ENCODE measurements around the gene RGL1.

Gene RGL1

DNA sequence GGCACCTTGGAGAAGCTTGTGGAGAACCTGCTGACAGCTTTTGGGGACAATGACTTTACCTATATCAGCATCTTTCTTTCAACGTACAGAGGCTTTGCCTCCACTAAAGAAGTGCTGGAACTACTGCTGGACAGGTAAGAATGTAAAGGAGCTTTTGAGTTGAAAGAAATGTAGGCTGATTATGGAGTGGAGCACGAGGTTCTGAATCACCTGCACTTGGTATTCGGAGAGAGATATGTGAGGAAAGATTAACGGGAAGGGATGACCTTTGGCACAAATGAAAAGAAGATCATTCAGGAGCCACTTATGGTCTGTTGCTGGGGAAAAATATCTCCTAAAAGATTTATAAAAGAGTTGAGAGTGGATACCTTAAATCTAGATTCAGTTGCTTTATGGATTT, 42.7 kb downstream of the RGL1 start:
- ChIA-PET POLR2A (no interaction called here), CTCF (no interaction called here)

DNA sequence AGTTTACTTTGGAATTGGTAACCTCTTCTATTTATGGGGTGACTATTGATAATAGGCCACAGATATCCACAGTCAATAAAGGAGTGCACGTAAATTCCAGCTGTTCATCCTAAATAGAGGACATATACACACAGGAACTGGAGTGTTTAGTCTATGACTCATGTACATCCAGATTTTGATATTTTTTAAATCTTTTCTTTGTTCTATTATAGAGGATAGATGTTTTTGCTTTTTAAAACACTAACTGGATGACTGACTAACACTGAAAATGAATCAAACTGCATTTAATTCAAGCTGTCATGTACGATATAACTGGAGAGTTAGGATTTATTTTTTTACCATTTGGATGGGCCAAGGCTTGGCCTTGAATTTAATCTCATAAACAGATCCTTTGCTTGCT, 45.9 kb downstream of the RGL1 start:
- POLR2A ChIA-PET: no interaction called here
- TF ChIP-seq, protein P1, sequence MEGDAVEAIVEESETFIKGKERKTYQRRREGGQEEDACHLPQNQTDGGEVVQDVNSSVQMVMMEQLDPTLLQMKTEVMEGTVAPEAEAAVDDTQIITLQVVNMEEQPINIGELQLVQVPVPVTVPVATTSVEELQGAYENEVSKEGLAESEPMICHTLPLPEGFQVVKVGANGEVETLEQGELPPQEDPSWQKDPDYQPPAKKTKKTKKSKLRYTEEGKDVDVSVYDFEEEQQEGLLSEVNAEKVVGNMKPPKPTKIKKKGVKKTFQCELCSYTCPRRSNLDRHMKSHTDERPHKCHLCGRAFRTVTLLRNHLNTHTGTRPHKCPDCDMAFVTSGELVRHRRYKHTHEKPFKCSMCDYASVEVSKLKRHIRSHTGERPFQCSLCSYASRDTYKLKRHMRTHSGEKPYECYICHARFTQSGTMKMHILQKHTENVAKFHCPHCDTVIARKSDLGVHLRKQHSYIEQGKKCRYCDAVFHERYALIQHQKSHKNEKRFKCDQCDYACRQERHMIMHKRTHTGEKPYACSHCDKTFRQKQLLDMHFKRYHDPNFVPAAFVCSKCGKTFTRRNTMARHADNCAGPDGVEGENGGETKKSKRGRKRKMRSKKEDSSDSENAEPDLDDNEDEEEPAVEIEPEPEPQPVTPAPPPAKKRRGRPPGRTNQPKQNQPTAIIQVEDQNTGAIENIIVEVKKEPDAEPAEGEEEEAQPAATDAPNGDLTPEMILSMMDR (IDR thresholded peaks at IDR 0.05; ENCODE audit: insufficient read depth, low read length, missing control alignments): no peak
- no peak overlapping the region for H3K4me3 ChIP-seq (ENCODE audit: low read depth, low read length)
- no peak for DNase-seq (ENCODE audit: low read depth, low spot score)
- CTCF ChIA-PET: no interaction called here

More for the DNA sequence above, 42.7 kb downstream of the RGL1 start:
- DNase-seq (ENCODE audit: low read depth, low spot score): no peak
- TF ChIP-seq, protein P1 (IDR thresholded peaks at IDR 0.05; ENCODE audit: insufficient read depth, low read length, missing control alignments): no peak
- H3K4me3 ChIP-seq (ENCODE audit: low read depth, low read length): no peak overlapping the region

DNA sequence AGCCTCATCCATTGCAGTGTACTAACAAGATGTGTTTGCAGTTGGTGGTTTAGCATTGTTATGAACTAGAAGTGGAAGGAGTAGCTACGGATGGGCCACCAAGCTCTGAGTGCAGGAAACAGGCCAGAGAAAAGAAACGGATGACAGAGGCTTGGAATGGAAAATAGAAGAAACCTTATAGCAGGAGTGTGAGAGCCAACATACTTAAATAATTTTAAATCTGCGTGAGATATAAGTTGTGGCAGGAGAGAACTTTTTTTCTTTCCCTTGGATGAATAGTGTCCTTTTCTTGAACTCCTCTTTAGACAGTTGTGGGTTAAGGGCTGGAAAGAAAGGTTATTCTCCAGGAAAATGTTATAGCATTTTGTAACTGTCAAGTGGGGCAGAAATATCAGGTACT, 54.2 kb downstream of the RGL1 start:
- CTCF ChIA-PET: interaction anchor here (1.2 to 1.3 kb wide), 2 partner anchors 10 to 34 kb away, joined by 3 read pairs; no protein-coding TSS in a partner anchor
- TF ChIP-seq, protein P1 (IDR thresholded peaks at IDR 0.05; ENCODE audit: insufficient read depth, low read length, missing control alignments): no peak
- POLR2A ChIA-PET: no interaction called here
- no peak overlapping the region for H3K4me3 ChIP-seq (ENCODE audit: low read depth, low read length)
- DNase-seq (ENCODE audit: low read depth, low spot score): no peak

DNA sequence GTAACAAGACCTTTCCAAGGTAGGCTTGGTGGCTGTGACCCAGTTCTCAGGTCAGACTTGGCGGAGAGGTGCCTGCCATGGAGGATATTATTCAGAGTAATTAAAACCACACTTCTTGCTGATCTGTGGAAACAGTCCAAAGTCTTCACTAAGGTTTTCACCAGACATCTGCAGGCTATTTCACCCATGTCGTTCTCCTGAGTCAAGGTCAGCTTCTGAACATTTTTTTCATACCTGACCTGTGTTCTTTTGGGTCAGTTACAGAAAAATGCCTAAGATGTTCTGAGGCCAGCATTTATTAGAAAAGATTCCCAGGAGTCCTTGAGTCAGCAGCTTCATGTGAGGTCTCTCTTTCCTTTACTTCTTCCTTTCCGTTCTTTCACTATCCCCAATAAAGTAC, 54.9 kb downstream of the RGL1 start:
- TF ChIP-seq, protein P1 (IDR thresholded peaks at IDR 0.05; ENCODE audit: insufficient read depth, low read length, missing control alignments): no peak
- no peak overlapping the region for H3K4me3 ChIP-seq (ENCODE audit: low read depth, low read length)
- no peak for DNase-seq (ENCODE audit: low read depth, low spot score)
- CTCF ChIA-PET: interaction anchor here (1.3 kb wide), 1 partner anchor 33 kb away, joined by 3 read pairs; no protein-coding TSS in a partner anchor
- POLR2A ChIA-PET: no interaction called here

DNA sequence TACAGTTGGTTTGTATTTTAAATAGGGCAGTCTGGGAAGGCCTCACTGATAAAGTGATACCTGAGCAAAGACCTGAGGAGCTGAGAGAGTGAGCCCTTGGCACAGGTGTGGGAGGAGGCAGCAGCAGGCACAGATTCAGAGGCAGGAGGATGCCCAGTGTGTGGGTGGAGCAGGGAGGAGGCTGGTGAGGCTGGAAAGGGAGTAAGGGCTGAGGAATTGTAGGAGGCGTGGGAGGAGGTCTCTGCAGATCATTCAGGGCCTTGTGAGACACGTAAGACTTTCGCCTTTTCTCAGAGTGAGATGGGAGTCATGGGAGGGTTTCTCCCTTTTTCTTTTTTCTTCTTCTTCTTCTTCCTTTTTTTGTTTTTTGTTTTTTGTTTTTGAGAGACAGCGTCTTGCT, 58.0 kb downstream of the RGL1 start:
- TF ChIP-seq, protein P1 (IDR thresholded peaks at IDR 0.05; ENCODE audit: insufficient read depth, low read length, missing control alignments): no peak
- POLR2A ChIA-PET: no interaction called here
- no peak for DNase-seq (ENCODE audit: low read depth, low spot score)
- CTCF ChIA-PET: no interaction called here
- no peak overlapping the region for H3K4me3 ChIP-seq (ENCODE audit: low read depth, low read length)

DNA sequence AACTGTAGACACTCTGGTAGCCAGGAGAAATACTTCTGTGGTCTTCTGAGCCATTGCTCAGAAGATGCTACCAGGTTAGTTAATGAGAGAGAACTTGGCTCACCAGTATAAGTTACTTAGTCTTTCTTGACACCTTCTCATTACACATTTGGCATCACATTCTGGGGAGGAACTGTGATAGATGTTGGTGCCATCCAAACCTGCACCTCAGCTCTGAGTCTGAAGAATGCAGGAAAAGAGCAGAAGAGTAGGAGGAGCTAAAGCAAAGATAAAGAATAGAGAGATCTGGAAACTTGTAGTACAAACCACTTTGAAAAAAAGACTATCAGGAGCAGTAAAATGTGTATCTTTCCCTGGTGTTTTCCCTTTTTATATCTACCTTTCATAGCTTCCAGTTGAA, 58.9 kb downstream of the RGL1 start:
- POLR2A ChIA-PET: no interaction called here
- no peak for DNase-seq (ENCODE audit: low read depth, low spot score)
- H3K4me3 ChIP-seq (ENCODE audit: low read depth, low read length): no peak overlapping the region
- TF ChIP-seq, protein P1 (IDR thresholded peaks at IDR 0.05; ENCODE audit: insufficient read depth, low read length, missing control alignments): no peak
- CTCF ChIA-PET: no interaction called here

Measured in AG04449 (cell line).